CMK (cell line): ENCODE results near the gene GPR31.
"Not testable (repeated sequence)": the region's sequence is repeated elsewhere in the genome, so short reads cannot be mapped to it uniquely, and the experiment has no call there.

Source experiments
- DNase-seq: peaks from one replicate; pipeline ENCODE4 v3.0.0-alpha.2; 2010; ENCODE audit warnings: low read depth

GPR31 gene

DNA sequence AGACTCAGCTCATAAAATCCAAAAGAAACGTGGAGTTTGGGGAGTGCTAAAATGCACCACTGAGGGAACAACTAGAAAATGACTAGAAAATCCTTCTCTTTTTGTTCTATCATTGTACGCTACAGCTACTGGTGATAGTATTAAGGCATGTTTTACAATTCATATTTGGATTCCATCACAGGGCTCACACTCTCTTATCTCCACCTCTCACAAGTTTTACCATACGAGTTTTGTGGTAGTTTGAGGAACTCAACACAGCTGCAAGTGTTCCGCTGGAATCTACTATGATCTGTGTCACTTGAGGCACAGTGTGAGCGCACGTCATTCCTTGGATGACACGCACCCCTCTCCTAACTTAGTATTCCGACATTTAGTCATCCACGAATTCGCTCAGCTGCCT, 9.9 kb upstream of the GPR31 start:
- not testable (repeated sequence) for DNase-seq

DNA sequence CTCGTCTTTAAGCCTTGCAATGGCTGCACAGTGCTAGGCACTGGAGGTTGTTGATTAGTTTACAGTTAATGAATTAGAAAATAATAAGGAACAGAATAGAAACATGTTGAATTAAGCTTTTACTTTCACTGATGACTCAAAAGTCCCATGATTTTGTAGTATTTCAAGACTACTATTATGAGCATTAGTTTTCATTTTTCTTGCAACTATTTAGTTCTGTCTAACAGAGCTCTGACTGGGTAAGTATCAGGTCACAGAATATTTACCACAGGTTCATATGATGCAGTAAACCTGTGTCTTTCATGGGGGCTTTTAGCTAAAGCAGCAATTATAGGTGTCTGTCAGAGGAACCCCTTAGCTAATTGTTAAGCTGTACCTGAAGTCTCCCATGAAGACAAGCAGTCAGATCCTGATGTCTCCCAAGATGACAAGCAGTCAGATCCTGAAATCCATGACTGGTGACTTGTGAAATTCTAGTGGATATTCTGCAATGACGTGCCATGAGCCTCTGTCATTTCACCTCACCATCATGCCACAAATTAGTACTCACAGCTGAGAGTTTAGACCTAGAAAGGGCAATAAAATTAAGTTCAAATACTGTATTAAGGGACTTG, 8.2 kb upstream of the GPR31 start:
- DNase-seq, result no peak

DNA sequence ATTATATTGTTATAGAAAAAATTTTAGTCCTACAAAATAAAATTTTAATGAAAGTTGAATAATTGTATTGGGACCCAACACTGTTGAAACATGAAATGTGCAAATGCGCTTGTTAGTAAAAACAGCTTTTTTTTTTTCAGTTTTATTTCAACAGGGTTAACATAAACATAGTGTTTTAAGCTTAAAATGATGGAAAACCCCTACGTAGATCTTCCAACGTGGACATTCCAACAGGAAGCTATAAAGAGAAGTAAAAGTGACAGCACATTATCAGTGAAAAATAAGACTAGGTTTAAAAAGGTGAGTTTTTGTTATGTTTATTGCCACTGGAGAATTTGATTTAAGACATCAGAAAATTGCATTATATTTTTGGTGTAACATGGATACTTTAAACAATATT, 6.5 kb upstream of the GPR31 start:
- DNase-seq, result no peak

DNA sequence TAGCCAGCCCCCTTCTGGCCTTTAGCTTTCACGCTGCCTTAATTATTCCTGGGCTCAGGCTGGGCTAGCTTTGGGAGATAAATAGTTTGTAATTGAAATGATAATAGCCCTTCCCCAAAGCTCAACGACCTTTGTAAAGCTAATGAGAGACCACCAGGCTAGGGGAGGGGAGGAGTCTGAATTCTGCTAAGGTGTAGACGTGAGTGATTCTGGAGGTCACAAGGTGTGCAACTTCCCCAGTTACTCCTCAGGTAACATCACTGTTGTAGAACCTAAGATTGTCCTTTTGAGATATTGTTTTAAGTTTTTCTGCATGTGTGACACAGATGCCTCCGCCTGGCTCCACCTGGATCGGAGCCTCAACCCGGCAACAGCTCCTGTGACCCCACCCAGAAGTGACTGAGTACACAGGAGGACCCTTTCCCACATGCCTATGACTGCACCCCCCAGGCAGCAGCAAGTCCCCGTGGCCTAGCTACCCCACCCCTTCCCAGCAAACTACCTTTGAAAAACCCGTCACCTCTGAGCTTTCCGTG, 5.8 kb upstream of the GPR31 start:
- DNase-seq, result no peak

DNA sequence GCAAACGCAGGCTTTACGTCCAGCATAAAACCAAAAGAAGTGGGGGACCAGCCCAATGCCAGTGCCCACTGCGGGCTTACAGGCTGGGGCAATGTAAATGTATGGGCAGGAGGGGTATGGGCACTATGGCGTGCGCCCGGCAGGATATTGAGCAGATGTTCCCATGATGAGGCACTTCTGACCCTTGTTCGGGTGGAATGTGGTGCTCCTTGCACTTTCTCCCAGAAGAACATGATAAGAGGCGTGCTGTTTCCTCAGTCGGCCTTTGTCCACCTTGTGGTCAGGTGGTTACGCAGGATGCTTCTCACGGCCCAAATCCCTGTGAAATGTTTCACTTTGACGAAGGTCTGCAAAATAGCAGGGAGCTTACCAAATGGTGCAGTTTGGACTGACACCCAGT, 4.8 kb upstream of the GPR31 start:
- DNase-seq, result no peak

DNA sequence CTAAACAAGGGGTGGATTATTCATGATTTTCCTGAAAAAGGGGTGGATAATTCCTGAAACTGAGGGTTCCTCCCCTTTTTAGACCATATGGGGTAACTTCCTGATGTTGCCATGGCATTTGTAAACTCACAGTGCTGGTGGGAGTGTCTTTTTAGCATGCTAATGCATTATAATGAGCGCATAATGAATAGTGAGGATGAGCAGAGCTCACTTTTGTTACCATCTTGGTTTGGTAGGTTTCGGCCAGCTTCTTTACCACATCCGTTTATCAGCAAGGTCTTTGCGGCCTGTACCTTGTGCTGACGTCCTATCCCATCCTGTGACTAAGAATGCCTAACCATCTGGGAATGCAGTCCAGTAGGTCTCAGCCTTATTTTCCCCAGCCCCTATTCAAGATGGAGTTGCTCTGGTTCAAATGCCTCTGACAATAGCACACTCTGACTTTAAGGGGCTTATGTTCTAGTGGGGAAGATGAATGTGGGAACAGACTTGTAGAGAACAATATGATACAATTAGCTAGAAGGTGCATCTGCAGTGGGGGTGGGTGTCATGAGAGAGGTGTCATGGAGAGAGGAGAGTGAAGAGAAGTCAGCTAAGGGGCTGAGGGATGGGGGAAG, 4.2 kb upstream of the GPR31 start:
- DNase-seq, result no peak

DNA sequence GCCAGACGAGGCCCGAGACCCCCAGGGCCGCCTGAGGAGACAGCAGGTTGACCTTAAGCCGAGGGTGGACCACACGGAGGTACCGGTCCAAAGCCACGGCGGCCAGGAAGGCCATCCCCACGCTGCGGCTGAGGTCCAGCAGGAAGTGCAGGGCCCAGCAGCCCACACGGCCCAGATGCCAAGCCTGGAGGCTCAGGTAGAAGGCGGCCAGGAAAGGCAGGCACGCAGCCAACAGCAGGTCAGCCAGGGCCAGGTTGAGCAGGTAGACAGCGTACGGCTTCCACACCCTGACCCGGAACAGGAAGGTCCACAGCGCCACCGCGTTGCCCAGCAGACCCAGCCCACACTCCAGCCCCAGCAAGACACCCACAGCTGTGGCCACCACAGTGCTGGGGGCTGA, 366 bp downstream of the GPR31 start:
- DNase-seq, result no peak

DNA sequence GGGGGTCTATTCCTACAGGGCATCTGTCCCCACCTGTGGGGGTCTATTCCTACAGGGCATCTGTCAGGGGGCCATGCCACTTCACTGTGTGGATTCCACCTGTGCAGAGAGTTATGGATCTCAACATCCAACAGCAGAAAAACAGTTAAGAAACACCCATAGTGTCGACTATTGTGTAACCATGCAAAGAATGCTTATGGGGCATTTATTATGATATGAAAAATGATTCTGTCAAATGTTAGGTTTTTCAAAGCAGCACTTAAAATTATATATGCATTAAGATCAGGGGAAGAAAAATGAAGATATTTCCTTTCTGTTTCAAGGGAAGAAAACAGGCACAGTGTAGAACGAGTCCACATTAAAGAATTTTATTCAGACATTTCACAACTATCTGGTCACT, 2.9 kb downstream of the GPR31 start:
- no peak for DNase-seq

DNA sequence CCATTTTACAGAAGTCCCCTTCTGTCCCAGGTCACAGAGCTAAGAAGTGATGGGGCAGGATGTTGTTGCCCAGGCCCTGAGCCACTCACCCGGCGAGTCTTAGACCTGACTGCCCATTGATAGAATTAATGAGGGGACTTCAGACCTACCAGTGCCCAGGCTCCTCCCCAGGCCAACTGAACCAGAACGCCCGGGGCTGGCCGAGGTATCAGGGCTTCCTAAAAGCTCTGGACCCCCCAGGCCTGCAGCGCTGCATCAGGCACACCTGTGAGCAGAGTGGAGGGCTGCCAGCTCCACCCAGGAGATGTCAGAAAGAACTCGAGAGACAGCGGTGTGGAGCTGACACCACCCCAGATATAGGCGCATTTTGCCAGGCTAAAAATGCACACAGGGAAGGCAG, 3.5 kb downstream of the GPR31 start:
- DNase-seq, result no peak

DNA sequence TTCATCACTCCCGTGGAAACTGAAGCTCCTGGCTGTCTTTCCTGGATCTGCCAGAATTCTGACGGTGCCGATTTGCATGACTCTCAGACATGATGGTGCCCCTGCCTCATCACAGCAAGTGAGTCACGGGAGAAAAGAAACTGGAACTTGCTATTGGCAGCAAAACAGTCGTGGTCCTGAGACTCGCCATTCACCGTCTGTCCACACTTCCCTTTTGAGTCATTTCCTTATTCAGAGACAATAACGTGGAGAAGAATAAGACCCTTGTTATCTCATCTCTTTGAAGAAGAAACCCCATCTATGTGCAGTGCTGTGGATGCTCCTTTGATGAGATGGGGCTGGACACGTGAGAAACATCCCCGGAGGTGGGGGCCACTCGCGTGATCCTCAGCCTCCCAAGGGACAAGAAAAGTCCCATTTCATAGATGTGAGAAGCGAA, 4.2 kb downstream of the GPR31 start:
- DNase-seq, result no peak

DNA sequence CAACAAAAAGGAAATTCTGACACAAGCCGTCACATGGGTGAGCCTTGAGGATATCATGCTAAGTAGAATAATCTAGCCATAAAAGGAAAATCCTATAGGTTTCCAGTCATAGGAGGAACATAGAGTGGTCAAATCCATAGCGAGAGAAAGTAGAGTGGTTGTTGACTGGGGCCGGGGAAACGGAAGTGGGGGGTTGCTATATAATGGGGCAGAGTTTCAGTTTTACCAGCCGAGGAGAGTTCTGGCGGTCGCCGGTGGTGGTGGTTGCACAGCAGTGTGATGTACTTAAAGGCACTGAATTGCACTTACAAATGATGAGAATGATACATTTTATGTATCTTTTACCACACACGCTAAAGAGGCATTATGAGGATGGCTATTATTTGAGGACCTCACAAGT, 4.9 kb downstream of the GPR31 start:
- no peak for DNase-seq

DNA sequence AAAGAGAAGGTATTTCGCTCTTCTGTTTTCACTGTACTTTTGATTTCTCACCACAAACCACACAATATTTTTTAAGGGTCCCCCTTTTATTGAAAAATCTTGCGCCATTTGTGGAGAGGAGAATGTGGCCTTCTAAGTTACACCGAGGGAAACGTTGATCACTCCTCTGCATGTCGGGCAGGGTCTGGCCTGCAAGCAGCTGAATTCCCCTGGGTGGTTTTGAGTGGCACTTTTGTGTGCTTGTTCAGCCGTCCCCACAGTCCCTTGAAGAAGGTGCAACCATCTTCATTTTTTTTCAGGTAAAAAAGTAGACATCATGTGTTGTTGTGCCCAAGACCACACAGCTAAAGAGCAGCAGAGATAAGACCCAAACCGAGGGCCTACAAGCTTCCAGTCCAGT, 6.1 kb downstream of the GPR31 start:
- no peak for DNase-seq

DNA sequence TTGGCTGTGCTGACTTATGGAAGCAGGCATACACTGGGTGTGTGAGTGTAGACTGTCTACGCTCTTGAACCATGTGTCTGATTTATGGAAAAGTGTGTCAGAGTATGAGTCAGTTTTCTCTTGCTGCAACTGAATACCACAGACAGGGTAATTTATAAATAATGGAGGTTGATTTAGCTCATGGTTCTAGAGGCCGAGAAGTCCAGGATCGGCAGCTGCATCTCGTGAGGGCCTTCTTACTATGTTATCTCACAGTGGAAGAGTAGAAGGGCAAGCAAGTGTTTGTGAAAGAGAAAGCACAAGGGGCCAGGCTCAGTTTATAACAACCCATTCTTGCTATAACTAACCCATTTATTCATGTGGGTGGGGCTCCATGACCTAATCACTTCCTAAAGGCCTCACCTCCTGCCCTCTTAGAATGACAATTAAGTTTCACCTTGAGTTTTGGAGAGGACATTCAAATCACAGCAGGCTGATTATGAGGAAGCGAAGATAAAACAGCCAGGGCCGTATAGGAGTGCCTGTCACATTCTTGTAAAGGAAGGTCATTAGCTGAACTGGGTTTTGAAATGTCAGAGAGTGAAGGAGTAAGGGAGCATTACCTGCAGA, 6.7 kb downstream of the GPR31 start:
- DNase-seq, result no peak

DNA sequence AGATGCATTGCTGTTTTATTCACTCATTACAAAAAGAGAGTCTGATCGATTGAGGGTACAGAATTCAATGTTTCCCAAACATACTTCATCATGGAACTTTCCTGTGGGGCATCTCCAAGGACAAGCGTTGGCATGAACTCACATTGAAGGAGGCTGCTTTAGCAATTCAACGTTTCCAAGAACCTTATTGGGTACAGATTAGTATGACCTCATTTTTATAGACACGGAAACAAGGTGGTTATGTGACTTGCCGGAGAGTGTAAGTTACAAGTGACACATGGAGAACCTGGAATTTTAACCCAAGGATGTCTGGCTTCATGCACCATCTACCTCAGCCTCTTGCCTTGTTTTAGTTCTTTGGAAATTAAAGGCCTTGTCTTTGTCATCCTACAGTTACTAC, 8.8 kb downstream of the GPR31 start:
- DNase-seq, result no peak

DNA sequence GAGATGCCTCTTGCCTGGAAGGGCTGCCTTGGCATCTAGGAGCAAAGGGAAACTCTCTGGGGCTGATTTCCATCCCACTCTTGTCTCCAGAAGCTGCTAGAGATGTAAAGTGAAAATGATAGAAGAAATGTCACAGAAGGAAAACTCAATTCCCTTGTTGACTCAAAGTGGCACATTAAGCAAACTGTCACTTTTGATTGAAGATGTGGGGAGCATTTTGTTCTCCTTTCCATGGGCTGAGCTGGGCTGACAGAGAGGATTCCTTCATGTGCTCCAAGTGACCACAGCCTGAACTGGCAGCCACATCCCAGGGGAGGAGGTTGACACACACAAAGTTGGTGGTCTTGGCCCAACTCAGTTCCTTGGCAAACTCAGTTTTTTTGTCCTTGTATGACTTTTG, 9.8 kb downstream of the GPR31 start:
- no peak for DNase-seq

DNA sequence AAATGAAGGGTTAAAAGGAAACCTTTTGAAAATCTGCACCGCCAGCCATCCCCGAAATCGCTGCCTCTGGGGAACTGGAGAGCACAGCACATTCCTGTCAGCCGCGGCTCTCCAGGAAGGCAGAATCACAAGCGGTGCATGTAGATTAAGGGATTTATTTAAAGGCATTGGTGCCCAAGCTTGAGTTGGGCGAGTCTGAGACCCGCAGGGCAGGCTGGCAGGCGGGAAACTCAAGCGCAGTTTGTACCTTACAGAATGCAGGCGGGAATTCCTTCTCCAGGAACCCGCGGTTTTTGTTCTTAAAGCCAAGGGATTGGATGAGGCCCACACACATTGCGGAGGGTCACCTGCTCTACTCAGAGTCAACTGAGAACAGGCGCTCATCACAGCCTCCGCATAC, 10.8 kb downstream of the GPR31 start:
- DNase-seq, result no peak

DNA sequence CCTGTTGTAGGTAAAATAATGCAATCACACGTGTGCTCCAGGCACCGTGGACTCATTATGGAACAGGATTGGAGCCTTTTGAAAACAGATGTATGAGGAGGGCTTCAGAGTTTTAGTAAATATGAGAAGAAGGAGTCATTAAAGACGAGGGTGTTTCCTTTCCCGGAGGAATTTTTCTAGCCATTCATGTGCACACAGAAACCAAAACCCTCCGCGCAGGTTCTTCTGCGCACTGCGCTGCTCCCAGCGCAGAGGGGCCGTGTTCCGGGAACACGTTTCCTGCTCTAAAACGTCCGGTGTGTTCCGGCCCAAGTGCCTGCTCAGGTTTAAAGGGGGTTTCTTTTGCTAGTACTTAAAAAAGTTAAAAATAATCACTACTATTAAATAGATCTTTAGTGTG, 11.6 kb downstream of the GPR31 start:
- DNase-seq, result no peak

DNA sequence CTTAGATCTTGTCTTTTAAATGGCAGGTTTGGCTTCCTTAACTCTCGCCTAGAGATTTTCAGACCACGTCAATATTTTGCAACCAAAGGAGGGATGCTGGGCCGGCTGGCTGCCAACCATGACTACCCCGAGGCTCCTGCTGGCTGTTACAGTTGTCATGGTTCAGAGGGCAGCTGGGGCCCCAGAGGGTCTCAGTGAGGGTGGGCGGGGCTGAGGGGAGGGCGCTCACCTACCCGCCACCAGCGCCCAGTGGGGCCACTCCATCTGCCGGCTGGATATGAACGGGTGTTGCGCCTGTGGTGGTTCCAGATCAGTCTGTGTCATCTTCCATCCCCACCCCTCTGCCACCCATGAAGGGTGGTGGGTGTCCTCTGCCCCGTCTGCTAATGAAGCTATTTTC, 12.3 kb downstream of the GPR31 start:
- DNase-seq, result no peak

DNA sequence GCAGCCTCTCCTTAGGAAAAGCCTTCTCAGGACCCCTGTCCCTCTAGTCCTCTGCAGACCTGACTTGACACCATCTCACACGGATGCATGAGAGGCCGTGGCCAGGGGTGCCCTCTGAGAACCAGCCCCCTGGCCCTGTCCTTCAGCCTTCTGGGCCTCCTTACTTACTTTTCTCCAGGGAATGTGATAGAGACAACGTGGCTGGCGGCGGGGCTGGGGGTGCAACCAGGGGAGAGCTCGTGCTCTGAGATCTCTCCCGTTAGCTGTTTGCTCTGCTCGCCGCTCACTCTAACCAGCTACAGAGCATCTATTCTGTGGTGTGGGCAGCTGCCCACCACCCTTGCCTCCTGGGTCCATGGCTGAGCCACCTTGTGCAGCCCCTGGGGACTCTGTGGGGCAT, 14.7 kb downstream of the GPR31 start:
- no peak for DNase-seq

DNA sequence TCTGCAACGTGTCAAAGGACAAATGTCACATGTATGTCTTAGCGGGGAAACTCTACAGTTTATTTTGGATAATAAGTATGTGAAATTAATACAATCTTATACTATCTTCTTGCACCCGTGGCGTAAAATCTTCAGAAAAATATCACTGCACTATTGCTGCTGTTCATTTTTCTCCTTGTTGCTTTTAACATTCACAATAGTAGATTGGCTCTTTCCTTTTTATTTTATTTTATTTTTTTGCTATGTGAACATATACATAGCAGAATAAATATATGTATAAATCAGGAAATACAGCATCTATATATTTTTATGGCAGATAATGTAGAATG, 15.4 kb downstream of the GPR31 start:
- DNase-seq, result no peak

DNA sequence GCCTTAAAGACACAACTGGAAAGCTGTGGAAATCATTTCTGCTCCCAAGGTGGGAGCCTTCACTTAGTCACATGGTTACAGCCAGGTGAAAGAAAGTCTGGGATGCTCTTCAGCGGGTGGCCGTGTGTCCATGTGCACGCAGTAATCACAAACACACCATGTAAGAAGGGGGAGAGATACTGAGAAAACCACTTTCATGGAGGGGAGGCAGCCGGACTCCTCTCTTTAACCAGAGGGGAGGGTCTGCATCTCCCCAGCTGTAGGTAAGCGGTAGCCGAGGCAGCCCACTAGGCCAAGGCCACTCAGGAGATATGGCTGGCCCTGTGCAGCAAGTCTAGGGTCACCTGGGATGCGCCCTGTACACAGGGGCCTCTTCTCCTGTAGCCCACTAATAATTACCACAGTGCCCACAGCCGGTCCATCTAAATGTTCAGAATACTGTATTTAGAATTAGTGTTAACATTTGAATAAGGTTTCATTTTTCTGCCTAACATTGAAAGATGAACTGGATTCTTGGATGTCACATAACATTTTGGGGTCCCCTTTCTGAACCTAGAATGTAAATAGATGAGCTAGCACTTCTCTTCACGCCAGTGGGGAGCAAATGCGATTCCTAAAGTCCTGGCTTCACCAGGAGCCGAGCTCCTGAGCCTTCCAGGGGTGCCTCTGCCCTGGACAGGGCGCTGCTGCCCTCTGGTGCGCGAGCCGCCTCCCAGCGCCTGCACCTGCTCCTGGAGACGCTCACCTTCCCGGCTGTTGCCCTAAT, 15.9 kb downstream of the GPR31 start:
- DNase-seq, result no peak

DNA sequence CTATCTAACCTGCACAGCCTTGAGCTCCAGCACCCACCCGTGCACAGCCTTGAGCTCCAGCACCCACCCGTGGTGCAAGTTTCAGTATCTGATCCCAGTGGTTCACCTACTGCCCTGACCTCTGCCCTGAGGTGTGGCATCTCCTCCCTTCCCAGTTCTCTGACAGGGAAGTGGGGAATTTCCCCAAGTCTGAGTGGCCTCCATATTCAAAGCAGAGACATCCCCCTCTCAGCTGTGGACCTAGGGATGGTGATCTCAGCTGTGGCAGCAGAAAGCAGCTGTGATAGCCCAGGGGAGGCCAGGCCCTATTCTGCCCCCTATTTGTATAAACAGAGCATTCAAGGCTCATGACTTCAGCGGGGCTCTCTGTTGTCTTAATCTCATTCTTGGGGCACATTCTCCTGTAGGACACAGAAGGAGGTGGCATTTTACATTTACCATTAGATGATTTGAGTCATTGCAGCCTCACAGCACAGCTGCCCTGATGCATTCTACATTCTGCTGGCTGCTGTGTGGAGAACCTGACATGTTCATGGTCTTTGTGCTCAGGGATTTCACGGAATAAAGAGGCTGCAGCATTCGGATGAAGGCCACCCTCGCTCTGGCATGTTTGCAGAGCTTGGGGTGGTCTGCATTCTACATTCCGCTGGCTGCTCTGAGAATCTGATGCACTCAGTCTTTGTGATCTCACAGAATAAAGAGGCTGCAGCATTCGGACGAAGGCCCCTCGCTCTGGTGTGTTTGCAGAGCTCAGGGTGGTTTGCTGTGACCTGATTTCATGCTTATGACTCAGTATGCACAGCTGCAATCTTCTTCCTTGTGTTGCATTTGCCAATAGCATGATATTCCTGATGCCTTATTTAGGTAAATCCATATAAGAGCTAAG, 16.9 kb downstream of the GPR31 start:
- DNase-seq, result no peak
